ENCODE results near the gene CIZ1. TPM values are rescaled to one million over a fixed set of nuclear protein-coding genes. Genes with fewer than 3 reads are reported as not detected.

CIZ1 gene
- total RNA-seq, 1 experiment from 2014 or later: 104 TPM

DNA sequence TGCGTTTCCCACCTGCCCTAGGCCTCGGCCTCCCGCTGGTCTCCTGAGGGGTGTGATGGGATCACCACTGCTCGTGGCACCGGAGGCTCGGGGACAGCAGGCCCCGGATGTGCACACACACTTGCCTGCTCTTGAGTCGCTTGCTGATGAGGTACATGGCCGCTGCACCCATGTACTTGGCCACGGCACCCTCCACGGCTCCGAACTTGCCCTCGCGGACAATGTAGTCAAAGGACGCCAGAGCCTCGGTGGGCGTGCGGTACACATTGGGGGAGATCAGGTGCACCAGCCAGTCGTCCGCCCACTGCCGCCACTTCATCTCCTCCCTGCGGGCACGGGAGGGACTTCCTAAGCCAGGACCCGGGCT lies 68.6 kb downstream of the CIZ1 start:
- peaks cover 20% of the 10 kb centered on the region in 2 experiments for H3K4me1 Mint-ChIP-seq
- no peak overlapping the region for H2BK5ac ChIP-seq (ENCODE audit: insufficient read length, low read length)
- H3K56ac ChIP-seq (ENCODE audit: insufficient read length, low read depth, low read length): no peak overlapping the region
- no peak overlapping the region for H3K14ac ChIP-seq (ENCODE audit: insufficient read depth, low read length)
- H3K9ac ChIP-seq (ENCODE audit: extremely low read depth, insufficient read length, low read length): no peak overlapping the region
- H3K27ac ChIP-seq (ENCODE audit: insufficient read length, low read depth, low read length): no peak overlapping the region
- DNase-seq: no peak
- H2AK5ac ChIP-seq (ENCODE audit: insufficient read length, low read length): no peak overlapping the region
- peaks cover 4% of the 10 kb centered on the region for H3K23me2 ChIP-seq (ENCODE audit: insufficient read length, low read depth, low read length, poor library complexity, severe bottlenecking)
- H3K4me1 ChIP-seq (ENCODE audit: insufficient read depth, low read length): no peaks in the 10 kb centered on the region
- no peaks in the 10 kb centered on the region for H3K27me3 Mint-ChIP-seq (ENCODE audit: low read depth)
- H3K4ac ChIP-seq (ENCODE audit: low read depth, low read length): no peak overlapping the region
- no peak overlapping the region for H2BK12ac ChIP-seq (ENCODE audit: insufficient read length, low read depth, low read length)
- no peak overlapping the region for H3K27ac Mint-ChIP-seq
- no peaks in the 10 kb centered on the region for H3K9me3 Mint-ChIP-seq
- H3K4me3 Mint-ChIP-seq: no peak overlapping the region
- no CpG with 5 or more reads among the region's 24 CpGs for WGBS (ENCODE audit: extremely low coverage, insufficient read length, low lambda C conversion rate)
- H3K36me3 Mint-ChIP-seq (ENCODE audit: insufficient read depth in 1 of 3, low read depth in 3 of 3): peaks cover 21 to 38% (median 36%) of the 10 kb centered on the region in 3 experiments
- H2BK20ac ChIP-seq (ENCODE audit: low read depth, low read length, poor library complexity, severe bottlenecking): no peak overlapping the region
- H3K9me3 ChIP-seq (ENCODE audit: control insufficient read depth, low read depth, low read length): no peaks in the 10 kb centered on the region
- no peaks in the 10 kb centered on the region for H3K79me1 ChIP-seq (ENCODE audit: insufficient read depth, low read depth, low read length, poor library complexity, severe bottlenecking)
- no peak overlapping the region for H4K91ac ChIP-seq (ENCODE audit: insufficient read length, low read depth, low read length)
- no peak for TF ChIP-seq CTCF (conservative IDR thresholded peaks at IDR 0.05)
- no peak overlapping the region for H2AFZ ChIP-seq (ENCODE audit: low read length)
- H3K18ac ChIP-seq (ENCODE audit: insufficient read length, low read depth, low read length): no peak overlapping the region
- no peak overlapping the region for H4K8ac ChIP-seq (replicated peaks; ENCODE audit: insufficient read length, low read depth, low read length)
- no peak overlapping the region for H2BK15ac ChIP-seq (ENCODE audit: low read depth, low read length)
- no peaks in the 10 kb centered on the region for H3K79me2 ChIP-seq (ENCODE audit: insufficient read depth, low read length)
- no peak overlapping the region for H3T11ph ChIP-seq (ENCODE audit: low read length)
- no peak overlapping the region for H3K4me2 ChIP-seq (ENCODE audit: insufficient read depth, insufficient read length, low read length)
- H4K5ac ChIP-seq (ENCODE audit: insufficient read length, low read depth, low read length): no peak overlapping the region
- no peaks in the 10 kb centered on the region for H4K20me1 ChIP-seq (ENCODE audit: control insufficient read depth, insufficient read depth, insufficient read length)
- no peaks in the 10 kb centered on the region for H3K27me3 ChIP-seq (ENCODE audit: insufficient read depth, low read length)
- no peak overlapping the region for H3K23ac ChIP-seq (ENCODE audit: insufficient read length, low read depth, low read length)
- no peak overlapping the region for H2BK120ac ChIP-seq (ENCODE audit: low read depth, low read length, poor library complexity, severe bottlenecking)

All from H9 (cell line).